Uterus (tissue), 2 donors: ENCODE data around the gene MRPL22.

Experiments
- POLR2A ChIP-seq, 2 donors: fragments of 450-650 bp; IDR thresholded peaks; one replicate each; pipeline ENCODE4 v1.6.1; 2016; ENCODE audit warnings: antibody characterized with exemption in 2 of 2, mild to moderate bottlenecking in 1 of 2, moderate library complexity in 1 of 2
- TF ChIP-seq, protein P1 (sequence below), 4 experiments: fragments of 200-600 bp in 2 of 4; fragments of 450-650 bp in 2 of 4; sonication (generic) in 2 of 4; IDR thresholded peaks; one replicate each; pipeline ENCODE4 v1.5.1; 2016 to 2019; ENCODE audit warnings: antibody characterized with exemption in 4 of 4, mild to moderate bottlenecking in 2 of 4, moderate library complexity in 1 of 4

- TF ChIP-seq, protein P1, sequence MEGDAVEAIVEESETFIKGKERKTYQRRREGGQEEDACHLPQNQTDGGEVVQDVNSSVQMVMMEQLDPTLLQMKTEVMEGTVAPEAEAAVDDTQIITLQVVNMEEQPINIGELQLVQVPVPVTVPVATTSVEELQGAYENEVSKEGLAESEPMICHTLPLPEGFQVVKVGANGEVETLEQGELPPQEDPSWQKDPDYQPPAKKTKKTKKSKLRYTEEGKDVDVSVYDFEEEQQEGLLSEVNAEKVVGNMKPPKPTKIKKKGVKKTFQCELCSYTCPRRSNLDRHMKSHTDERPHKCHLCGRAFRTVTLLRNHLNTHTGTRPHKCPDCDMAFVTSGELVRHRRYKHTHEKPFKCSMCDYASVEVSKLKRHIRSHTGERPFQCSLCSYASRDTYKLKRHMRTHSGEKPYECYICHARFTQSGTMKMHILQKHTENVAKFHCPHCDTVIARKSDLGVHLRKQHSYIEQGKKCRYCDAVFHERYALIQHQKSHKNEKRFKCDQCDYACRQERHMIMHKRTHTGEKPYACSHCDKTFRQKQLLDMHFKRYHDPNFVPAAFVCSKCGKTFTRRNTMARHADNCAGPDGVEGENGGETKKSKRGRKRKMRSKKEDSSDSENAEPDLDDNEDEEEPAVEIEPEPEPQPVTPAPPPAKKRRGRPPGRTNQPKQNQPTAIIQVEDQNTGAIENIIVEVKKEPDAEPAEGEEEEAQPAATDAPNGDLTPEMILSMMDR (IDR thresholded peaks at IDR 0.05), result no peak
- no peak for TF ChIP-seq POLR2A (IDR thresholded peaks at IDR 0.05)
These were observed 500 bp upstream of the MRPL22 start for GRCh38 chr5:154940375-154940771.
